T-helper 17 cell (primary cell): ENCODE results near the gene PLXNA2. TPM values are rescaled to one million over a fixed set of nuclear protein-coding genes. Genes with fewer than 3 reads are reported as not detected.

Source experiments
- ATAC-seq: fragments of 150-1000 bp; cut with Tn5 transposase; 2 replicates; pipeline ENCODE4 v1.10.0; 2021; ENCODE audit warnings: mild to moderate bottlenecking, moderate library complexity
- DNase-seq, 3 donors: peaks; one replicate each; pipeline versions ENCODE4 v3.0.0 to v3.0.0-alpha.2; 2020 to 2021
- H3K9me3 ChIP-seq: one replicate; pipeline ENCODE4 v1.7.0; 2013; ENCODE audit warnings: low read length, mild to moderate bottlenecking; ENCODE audit not compliant: control insufficient read depth, poor library complexity, severe bottlenecking
- H3K27ac Mint-ChIP-seq: one replicate; pipeline ENCODE4 v1.8.0; 2022; ENCODE audit warnings: mild to moderate bottlenecking, moderate library complexity, mixed read lengths
- H3K27me3 Mint-ChIP-seq: one replicate; pipeline ENCODE4 v1.8.0; 2022; ENCODE audit warnings: mixed read lengths
- H3K36me3 Mint-ChIP-seq: one replicate; pipeline ENCODE4 v1.8.0; 2022; ENCODE audit warnings: low read depth, mixed read lengths
- H3K4me1 Mint-ChIP-seq: one replicate; pipeline ENCODE4 v1.8.0; 2022; ENCODE audit warnings: mild to moderate bottlenecking, mixed read lengths
- H3K4me3 Mint-ChIP-seq: one replicate; pipeline ENCODE4 v1.8.0; 2022; ENCODE audit warnings: mild to moderate bottlenecking, moderate library complexity, mixed read lengths
- total RNA-seq, 4 donors: library from RNA in 2 of 4; stranded (reverse) in 2 of 4; gene quantifications; one replicate each; pipeline ENCODE4 v1.2.3 and lab custom pipeline; 2022 to 2026

PLXNA2 gene
- total RNA-seq, 2 donors from 2014 or later: 1.0 to 2.2 TPM

DNA sequence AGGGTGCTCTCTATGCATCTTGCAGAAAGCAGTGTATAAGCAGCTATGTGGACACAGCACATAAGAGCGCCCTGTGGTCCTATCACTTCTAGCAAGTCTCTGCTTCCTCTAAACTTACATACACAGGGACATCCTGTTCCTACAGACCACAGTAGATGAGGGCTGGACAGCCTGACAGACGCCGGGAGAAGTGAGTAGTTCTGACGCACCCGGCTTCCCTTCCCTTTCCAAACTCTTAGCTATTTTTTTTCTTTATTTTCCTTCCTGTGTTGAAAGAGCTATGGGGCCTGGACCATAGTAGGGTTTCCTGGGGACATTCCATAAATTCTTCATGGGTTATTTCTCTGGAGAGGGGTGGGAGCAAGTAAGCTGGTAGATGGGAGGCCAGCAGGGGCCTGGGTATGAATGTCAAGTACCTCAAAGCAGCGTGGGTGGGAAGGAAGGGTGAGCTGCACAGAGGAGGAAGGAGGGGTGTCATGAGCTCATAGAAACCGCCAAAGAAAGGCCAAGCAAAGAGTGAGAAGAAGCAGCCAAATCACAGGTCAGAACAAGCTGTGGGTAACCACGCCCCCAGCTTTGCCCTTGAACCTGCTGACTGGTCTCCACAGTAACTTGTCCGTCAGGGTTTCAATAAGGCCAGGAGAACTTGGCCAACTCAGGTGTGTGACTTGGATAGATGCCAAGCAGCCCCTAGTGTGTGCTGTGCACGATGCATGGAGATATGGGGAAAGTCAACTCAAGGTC lies 36.6 kb downstream of the PLXNA2 start:
- ATAC-seq: no peak
- Mint-ChIP-seq H3K4me3 (no peak overlapping the region), H3K27ac (no peak overlapping the region), H3K4me1 (no peaks in the 10 kb centered on the region), H3K27me3 (peaks cover 16% of the 10 kb centered on the region), H3K36me3 (no peaks in the 10 kb centered on the region)
- H3K9me3 ChIP-seq: no peaks in the 10 kb centered on the region
- DNase-seq: no peak

GRCh38 chr1:208206092-208206698 lies 38.0 kb downstream of the PLXNA2 start:
- H3K27me3 Mint-ChIP-seq: peaks cover 13% of the 10 kb centered on the region
- H3K4me3 Mint-ChIP-seq: no peak overlapping the region
- H3K27ac Mint-ChIP-seq: no peak overlapping the region
- no peaks in the 10 kb centered on the region for H3K9me3 ChIP-seq
- ATAC-seq (no peak), DNase-seq (no peak)
- H3K36me3 Mint-ChIP-seq: no peaks in the 10 kb centered on the region
- H3K4me1 Mint-ChIP-seq: no peaks in the 10 kb centered on the region

DNA sequence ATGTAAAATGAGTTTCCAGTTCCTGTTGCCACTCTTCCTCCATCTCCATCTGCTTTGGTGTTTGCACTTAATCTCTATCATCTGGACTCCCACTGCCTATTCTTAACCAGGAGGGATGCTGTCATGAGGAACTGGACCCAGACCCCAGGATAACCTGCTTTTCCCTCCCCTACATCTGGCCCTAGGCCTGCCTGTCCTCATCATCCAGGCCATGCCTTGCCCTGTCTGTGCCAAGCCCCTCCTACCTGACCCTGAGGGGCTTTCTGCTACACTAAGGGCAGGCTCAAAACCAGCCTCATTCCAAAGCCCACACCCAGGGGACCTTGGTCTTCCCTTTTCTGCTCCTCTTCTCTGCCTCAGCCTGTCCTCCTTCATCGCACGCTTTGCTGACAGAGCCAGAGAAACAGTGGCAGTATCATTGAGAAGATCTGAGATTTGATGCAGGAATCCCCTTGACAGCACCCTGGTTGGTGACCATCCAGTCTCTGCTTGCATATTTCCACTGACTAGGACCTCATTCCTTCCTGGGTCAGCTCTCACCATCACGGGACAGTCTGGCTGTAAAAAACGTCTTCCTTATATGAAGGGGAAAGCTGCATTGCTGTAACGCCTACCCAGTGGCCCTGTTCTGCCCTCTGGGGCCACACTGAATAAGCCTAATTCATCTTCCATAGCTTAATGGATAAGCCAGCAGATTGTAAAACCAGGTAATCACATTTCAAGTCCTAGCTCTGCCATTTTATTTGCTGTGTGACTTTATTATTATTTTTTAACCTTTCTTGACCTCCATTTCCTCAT lies 38.8 kb downstream of the PLXNA2 start:
- H3K27me3 Mint-ChIP-seq: peaks cover 8% of the 10 kb centered on the region
- no peaks in the 10 kb centered on the region for H3K36me3 Mint-ChIP-seq
- ATAC-seq: no peak
- no peak overlapping the region for H3K27ac Mint-ChIP-seq
- H3K4me3 Mint-ChIP-seq: no peak overlapping the region
- H3K4me1 Mint-ChIP-seq: no peaks in the 10 kb centered on the region
- no peaks in the 10 kb centered on the region for H3K9me3 ChIP-seq
- DNase-seq: no peak

DNA sequence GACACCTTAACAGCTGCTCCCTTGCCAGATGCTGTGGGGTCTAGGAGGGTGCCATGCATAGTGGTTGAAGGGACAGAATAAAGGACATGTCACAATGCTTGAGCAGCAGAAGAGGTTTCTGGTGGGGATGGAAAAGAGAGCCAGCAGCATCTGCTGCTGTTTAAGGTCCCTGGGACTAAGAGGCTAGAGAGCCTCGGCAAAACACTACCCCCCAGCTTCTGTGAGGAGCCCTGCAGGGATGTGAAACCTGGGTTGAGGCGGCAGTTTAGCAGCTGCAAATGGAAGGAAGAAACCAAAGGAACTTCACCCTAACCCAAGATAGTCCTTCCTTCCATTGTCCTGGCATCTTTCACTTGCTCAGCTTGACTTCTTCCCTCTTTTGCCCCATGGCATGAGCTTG lies 39.4 kb downstream of the PLXNA2 start:
- no peaks in the 10 kb centered on the region for H3K36me3 Mint-ChIP-seq
- H3K4me3 Mint-ChIP-seq: no peak overlapping the region
- ATAC-seq: no peak
- DNase-seq: no peak
- H3K27me3 Mint-ChIP-seq: peaks cover 8% of the 10 kb centered on the region
- H3K4me1 Mint-ChIP-seq: no peaks in the 10 kb centered on the region
- H3K9me3 ChIP-seq: no peaks in the 10 kb centered on the region
- no peak overlapping the region for H3K27ac Mint-ChIP-seq

DNA sequence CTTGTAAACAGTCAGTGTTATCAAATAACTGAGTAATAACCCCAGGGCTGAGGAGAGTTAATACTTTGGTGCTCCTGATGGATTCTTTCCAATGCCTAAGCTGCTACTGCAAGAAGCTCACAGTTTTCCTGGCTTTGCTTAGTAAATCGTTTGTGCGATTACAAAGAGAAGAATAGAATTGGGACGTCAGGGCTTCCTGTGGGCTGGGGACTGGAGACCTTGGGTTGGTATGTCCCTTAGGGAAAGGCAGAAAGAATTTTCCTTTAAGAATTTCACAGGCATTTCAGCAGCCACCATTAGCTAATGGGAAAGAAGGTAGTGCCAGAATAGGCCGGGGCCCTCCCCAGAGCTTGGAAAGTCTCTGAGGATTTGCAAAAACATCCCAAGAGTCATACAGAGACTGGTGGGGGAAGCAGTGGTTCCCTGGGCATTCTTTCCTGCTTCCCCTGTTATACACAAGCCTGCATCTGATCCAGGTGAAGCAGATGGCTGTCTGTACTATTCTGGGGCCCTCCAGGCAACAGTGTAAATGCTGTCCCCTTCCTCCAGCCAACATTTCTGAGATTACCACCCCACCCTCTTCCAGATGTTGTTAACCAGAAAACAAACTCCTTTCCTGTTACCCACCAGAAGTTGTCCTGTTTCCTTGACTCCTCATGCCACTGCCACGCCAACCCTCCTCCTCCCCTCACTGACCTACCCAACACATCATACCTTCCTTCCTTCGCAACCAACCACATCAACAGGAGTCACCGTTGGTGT lies 40.2 kb downstream of the PLXNA2 start:
- Mint-ChIP-seq H3K27ac (no peak overlapping the region), H3K4me3 (no peak overlapping the region), H3K36me3 (no peaks in the 10 kb centered on the region), H3K27me3 (peaks cover 8% of the 10 kb centered on the region), H3K4me1 (no peaks in the 10 kb centered on the region)
- no peaks in the 10 kb centered on the region for H3K9me3 ChIP-seq
- DNase-seq: no peak
- ATAC-seq: no peak

GRCh38 chr1:208203127-208203847 lies 40.9 kb downstream of the PLXNA2 start:
- no peaks in the 10 kb centered on the region for H3K9me3 ChIP-seq
- Mint-ChIP-seq H3K4me3 (no peak overlapping the region), H3K27ac (no peak overlapping the region), H3K36me3 (no peaks in the 10 kb centered on the region), H3K4me1 (no peaks in the 10 kb centered on the region), H3K27me3 (peaks cover 8% of the 10 kb centered on the region)
- DNase-seq (no peak), ATAC-seq (no peak)

GRCh38 chr1:208202333-208202995 lies 41.7 kb downstream of the PLXNA2 start:
- no peak for DNase-seq
- H3K9me3 ChIP-seq: no peaks in the 10 kb centered on the region
- Mint-ChIP-seq H3K27ac (no peak overlapping the region), H3K4me3 (no peak overlapping the region), H3K27me3 (peaks cover 8% of the 10 kb centered on the region), H3K4me1 (no peaks in the 10 kb centered on the region), H3K36me3 (no peaks in the 10 kb centered on the region)
- no peak for ATAC-seq

GRCh38 chr1:208201229-208201628 lies 43.0 kb downstream of the PLXNA2 start:
- no peak overlapping the region for H3K27ac Mint-ChIP-seq
- H3K27me3 Mint-ChIP-seq: peaks cover 8% of the 10 kb centered on the region
- ATAC-seq (no peak), DNase-seq (no peak)
- H3K9me3 ChIP-seq: no peaks in the 10 kb centered on the region
- no peaks in the 10 kb centered on the region for H3K36me3 Mint-ChIP-seq
- H3K4me3 Mint-ChIP-seq: no peak overlapping the region
- no peaks in the 10 kb centered on the region for H3K4me1 Mint-ChIP-seq

DNA sequence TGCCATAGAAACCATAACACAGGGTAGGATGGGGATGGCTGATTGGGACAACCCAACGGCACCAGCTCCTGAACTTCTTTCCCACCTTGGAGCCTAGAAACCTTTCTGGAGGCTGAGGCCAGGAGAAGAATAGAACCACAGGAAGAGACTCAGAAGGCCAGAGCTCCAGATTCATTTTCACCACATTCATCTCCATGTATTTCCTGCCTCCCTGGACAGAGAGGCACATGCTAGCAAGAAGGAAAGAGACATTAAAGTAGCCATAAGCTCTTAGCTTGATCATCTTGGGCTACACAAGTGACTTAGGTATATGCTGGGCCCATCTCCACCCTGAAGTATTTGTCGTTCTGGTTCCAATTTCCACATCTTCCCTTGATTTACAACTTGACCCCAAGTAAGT lies 44.1 kb downstream of the PLXNA2 start:
- Mint-ChIP-seq H3K4me1 (no peaks in the 10 kb centered on the region), H3K27ac (no peak overlapping the region), H3K27me3 (peaks cover 8% of the 10 kb centered on the region), H3K4me3 (no peak overlapping the region), H3K36me3 (no peaks in the 10 kb centered on the region)
- ATAC-seq (no peak), DNase-seq (no peak)
- no peaks in the 10 kb centered on the region for H3K9me3 ChIP-seq

DNA sequence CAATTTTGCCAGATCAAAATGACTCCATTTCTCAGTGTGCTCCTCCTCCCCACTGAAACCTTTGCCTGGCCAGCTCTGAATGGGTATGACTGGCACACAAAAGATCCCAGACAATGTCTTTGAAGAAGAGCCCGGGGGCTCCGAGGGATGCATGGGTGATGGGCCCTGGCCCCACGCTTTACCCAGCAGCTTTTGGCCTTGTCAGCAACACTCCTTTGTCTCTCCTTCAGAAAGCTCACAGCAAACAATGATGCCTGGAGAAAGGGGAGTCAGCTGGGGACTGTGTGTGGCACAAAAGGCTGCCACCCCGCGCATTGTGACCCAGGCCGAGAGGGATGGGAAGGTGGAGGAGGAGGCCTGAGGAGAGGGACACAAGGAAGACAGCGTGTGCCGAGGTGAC lies 45.9 kb downstream of the PLXNA2 start:
- H3K4me3 Mint-ChIP-seq: no peak overlapping the region
- no peaks in the 10 kb centered on the region for H3K36me3 Mint-ChIP-seq
- no peaks in the 10 kb centered on the region for H3K9me3 ChIP-seq
- DNase-seq: no peak
- no peaks in the 10 kb centered on the region for H3K4me1 Mint-ChIP-seq
- H3K27ac Mint-ChIP-seq: no peak overlapping the region
- no peak for ATAC-seq
- peaks cover 10% of the 10 kb centered on the region for H3K27me3 Mint-ChIP-seq

- no peaks in the 10 kb centered on the region for H3K4me1 Mint-ChIP-seq
- H3K27ac Mint-ChIP-seq: no peak overlapping the region
- no peaks in the 10 kb centered on the region for H3K9me3 ChIP-seq
- H3K4me3 Mint-ChIP-seq: no peak overlapping the region
- H3K27me3 Mint-ChIP-seq: peaks cover 12% of the 10 kb centered on the region
- H3K36me3 Mint-ChIP-seq: peaks cover 3% of the 10 kb centered on the region
- ATAC-seq (no peak), DNase-seq (no peak)
Measured at GRCh38 chr1:208194944-208195343, 49.2 kb downstream of the PLXNA2 start.

GRCh38 chr1:208192995-208193394 lies 51.2 kb downstream of the PLXNA2 start:
- Mint-ChIP-seq H3K36me3 (peaks cover 3% of the 10 kb centered on the region), H3K27ac (no peak overlapping the region), H3K27me3 (peaks cover 18% of the 10 kb centered on the region), H3K4me3 (no peak overlapping the region), H3K4me1 (peaks cover 9% of the 10 kb centered on the region)
- DNase-seq: no peak
- no peak for ATAC-seq
- H3K9me3 ChIP-seq: no peaks in the 10 kb centered on the region
